CD14-positive monocyte (primary cell): Measurements from ENCODE around the gene SERPINB3. TPM values are rescaled to one million over a fixed set of nuclear protein-coding genes. Genes with fewer than 3 reads are reported as not detected.

Experiments
- DNase-seq, 3 donors: peaks; one replicate each; pipeline ENCODE4 v3.0.0-alpha.2; 2011 to 2022
- H2AFZ ChIP-seq: 2 replicates; pipeline ENCODE4 v1.6.0; 2012; ENCODE audit warnings: mild to moderate bottlenecking, low read depth, low read length, inconsistent platforms; ENCODE audit not compliant: insufficient read depth, poor library complexity, severe bottlenecking
- H3K27ac ChIP-seq, 2 donors: 1 replicate in 1 of 2; 2 replicates in 1 of 2; pipeline ENCODE4 v1.5.1; 2012 to 2013; ENCODE audit warnings: low read length in 2 of 2, control low read depth in 1 of 2, inconsistent platforms in 1 of 2, low read depth in 1 of 2, mild to moderate bottlenecking in 1 of 2
- H3K27me3 ChIP-seq, 2 donors: one replicate each; pipeline versions ENCODE4 v1.6.0 to v1.6.1; 2011 to 2013; ENCODE audit warnings: low read length in 2 of 2; ENCODE audit not compliant: control insufficient read depth in 2 of 2, insufficient read depth in 2 of 2
- H3K36me3 ChIP-seq, 2 donors: replicated peaks in 1 of 2; 1 replicate in 1 of 2; 2 replicates in 1 of 2; pipeline versions ENCODE4 v1.5.1 to v1.6.1; 2012 to 2013; ENCODE audit warnings: low read length in 2 of 2, control low read depth in 1 of 2, inconsistent platforms in 1 of 2, mild to moderate bottlenecking in 1 of 2; ENCODE audit not compliant: insufficient read depth in 2 of 2, control insufficient read depth in 1 of 2
- H3K4me1 ChIP-seq, 2 donors: 1 replicate in 1 of 2; 2 replicates in 1 of 2; pipeline versions ENCODE4 v1.5.1 to v1.6.1; 2012 to 2013; ENCODE audit warnings: low read length in 2 of 2, control low read depth in 1 of 2, inconsistent platforms in 1 of 2, mild to moderate bottlenecking in 1 of 2, moderate library complexity in 1 of 2; ENCODE audit not compliant: insufficient read depth in 2 of 2, control insufficient read depth in 1 of 2
- H3K4me2 ChIP-seq: replicated peaks from 2 replicates; pipeline ENCODE3; 2012; ENCODE audit warnings: low read length, moderate library complexity, mild to moderate bottlenecking; ENCODE audit not compliant: poor library complexity, severe bottlenecking; ENCODE audit errors: extremely low read depth
- H3K4me3 ChIP-seq, 3 experiments: fragments of 200-600 bp in 1 of 3; sonication (generic) in 1 of 3; replicated peaks in 1 of 3; 1 replicate in 2 of 3; 2 replicates in 1 of 3; pipeline ENCODE4 v1.5.1; 2011 to 2013; ENCODE audit warnings: low read length in 3 of 3, mild to moderate bottlenecking in 3 of 3, control low read depth in 2 of 3, low read depth in 2 of 3, inconsistent platforms in 1 of 3, moderate library complexity in 1 of 3
- H3K79me2 ChIP-seq: 2 replicates; pipeline ENCODE4 v1.6.0; 2012; ENCODE audit warnings: mild to moderate bottlenecking, control low read depth, inconsistent platforms, low read length, moderate library complexity; ENCODE audit not compliant: insufficient read depth
- H3K9ac ChIP-seq: 2 replicates; pipeline ENCODE4 v1.6.0; 2017; ENCODE audit warnings: low read length, mild to moderate bottlenecking; ENCODE audit not compliant: insufficient read depth, poor library complexity, severe bottlenecking
- H3K9me3 ChIP-seq, 2 donors: replicated peaks in 1 of 2; 1 replicate in 1 of 2; 2 replicates in 1 of 2; pipeline versions ENCODE4 v1.5.1 to v1.6.1; 2012 to 2013; ENCODE audit warnings: low read length in 2 of 2, control low read depth in 1 of 2; ENCODE audit not compliant: control insufficient read depth in 1 of 2, insufficient read depth in 1 of 2
- H4K20me1 ChIP-seq: 2 replicates; pipeline ENCODE4 v1.6.0; 2012; ENCODE audit warnings: mild to moderate bottlenecking, low read length, control low read depth, moderate library complexity; ENCODE audit not compliant: insufficient read depth
- H3K27ac Mint-ChIP-seq, 7 donors: one replicate each; pipeline ENCODE4 v1.8.0; 2020; ENCODE audit warnings: mild to moderate bottlenecking in 7 of 7, mixed read lengths in 7 of 7, moderate library complexity in 6 of 7, inconsistent platforms in 2 of 7
- H3K27me3 Mint-ChIP-seq, 3 donors: one replicate each; pipeline ENCODE4 v1.8.0; 2021 to 2022; ENCODE audit warnings: low read depth in 3 of 3, mild to moderate bottlenecking in 3 of 3, mixed read lengths in 3 of 3, moderate library complexity in 3 of 3, inconsistent platforms in 1 of 3
- H3K36me3 Mint-ChIP-seq, 2 donors: one replicate each; pipeline ENCODE4 v1.8.0; 2020; ENCODE audit warnings: mixed read lengths in 2 of 2, inconsistent platforms in 1 of 2, mild to moderate bottlenecking in 1 of 2
- H3K4me1 Mint-ChIP-seq: one replicate; pipeline ENCODE4 v1.8.0; 2020; ENCODE audit warnings: mild to moderate bottlenecking, mixed read lengths
- H3K4me3 Mint-ChIP-seq, 2 donors: one replicate each; pipeline ENCODE4 v1.8.0; 2020; ENCODE audit warnings: mild to moderate bottlenecking in 2 of 2, mixed read lengths in 2 of 2, moderate library complexity in 1 of 2
- H3K9me3 Mint-ChIP-seq, 7 donors: one replicate each; pipeline ENCODE4 v1.8.0; 2020 to 2022; ENCODE audit warnings: mixed read lengths in 7 of 7, mild to moderate bottlenecking in 6 of 7, moderate library complexity in 6 of 7, inconsistent platforms in 2 of 7
- WGBS: methylation state at CpG from one replicate; pipeline ENCODE4 v1.1.5; 2013; ENCODE audit warnings: missing lambda C conversion rate; ENCODE audit not compliant: insufficient coverage; 5-methylcytosine and 5-hydroxymethylcytosine counted together
- intact Hi-C, 2 donors: fragments of 100-400 bp; cut with micrococcal nuclease; formaldehyde crosslinking; loops; one replicate each; pipeline versions ENCODE4 v1.15.0 to v1.15.1; 2023
- polyA plus RNA-seq, 3 donors: library from polyadenylated mRNA; depleted of rRNA in 1 of 3; unstranded in 2 of 3; stranded (reverse) in 1 of 3; fragments of 300-500 nt in 2 of 3; fragments of >200 nt in 1 of 3; fragmentation: Illumina TruSeq in 2 of 3; gene quantifications; 1 replicate in 2 of 3; 2 replicates in 1 of 3; pipeline ENCODE4 v1.2.3, GENCODE V29; 2012 to 2021
- TF ChIP-seq, protein P1 (sequence below): fragments of 200-600 bp; IDR thresholded peaks from one replicate; pipeline ENCODE4 v1.8.0; 2022; ENCODE audit warnings: antibody characterized with exemption, mild to moderate bottlenecking

SERPINB3 gene
- polyA plus RNA-seq, 3 donors = not detected

GRCh38 chr18:63624863-63625262 is 36.8 kb downstream of the SERPINB3 start:
- 96% methylated on average over 2 of the region's 3 CpGs for WGBS
- Histone ChIP-seq H3K9ac (no peak overlapping the region), H2AFZ (no peak overlapping the region), H3K36me3 (no peaks in the 10 kb centered on the region), H3K4me2 (no peak overlapping the region), H3K79me2 (no peaks in the 10 kb centered on the region), H3K27ac (no peak overlapping the region), H3K4me1 (no peaks in the 10 kb centered on the region), H3K27me3 (no peaks in the 10 kb centered on the region), H3K9me3 (peaks cover 41 to 50% of the 10 kb centered on the region in 2 donors), H4K20me1 (no peaks in the 10 kb centered on the region), H3K4me3 (no peak overlapping the region)
- Mint-ChIP-seq H3K27ac (no peak overlapping the region), H3K36me3 (peaks cover 0 to 4% of the 10 kb centered on the region in 2 donors), H3K4me3 (no peak overlapping the region), H3K4me1 (no peaks in the 10 kb centered on the region), H3K27me3 (peaks cover 0 to 6% (median 1%) of the 10 kb centered on the region in 3 donors), H3K9me3 (peaks cover 35 to 54% (median 51%) of the 10 kb centered on the region in 7 donors)
- TF ChIP-seq, protein P1, sequence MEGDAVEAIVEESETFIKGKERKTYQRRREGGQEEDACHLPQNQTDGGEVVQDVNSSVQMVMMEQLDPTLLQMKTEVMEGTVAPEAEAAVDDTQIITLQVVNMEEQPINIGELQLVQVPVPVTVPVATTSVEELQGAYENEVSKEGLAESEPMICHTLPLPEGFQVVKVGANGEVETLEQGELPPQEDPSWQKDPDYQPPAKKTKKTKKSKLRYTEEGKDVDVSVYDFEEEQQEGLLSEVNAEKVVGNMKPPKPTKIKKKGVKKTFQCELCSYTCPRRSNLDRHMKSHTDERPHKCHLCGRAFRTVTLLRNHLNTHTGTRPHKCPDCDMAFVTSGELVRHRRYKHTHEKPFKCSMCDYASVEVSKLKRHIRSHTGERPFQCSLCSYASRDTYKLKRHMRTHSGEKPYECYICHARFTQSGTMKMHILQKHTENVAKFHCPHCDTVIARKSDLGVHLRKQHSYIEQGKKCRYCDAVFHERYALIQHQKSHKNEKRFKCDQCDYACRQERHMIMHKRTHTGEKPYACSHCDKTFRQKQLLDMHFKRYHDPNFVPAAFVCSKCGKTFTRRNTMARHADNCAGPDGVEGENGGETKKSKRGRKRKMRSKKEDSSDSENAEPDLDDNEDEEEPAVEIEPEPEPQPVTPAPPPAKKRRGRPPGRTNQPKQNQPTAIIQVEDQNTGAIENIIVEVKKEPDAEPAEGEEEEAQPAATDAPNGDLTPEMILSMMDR = no peak
- DNase-seq = no peak
- intact Hi-C loops = no loop called here

- no peaks in the 10 kb centered on the region for H3K4me1 Mint-ChIP-seq
- no peak overlapping the region for H2AFZ ChIP-seq
- H3K79me2 ChIP-seq = no peaks in the 10 kb centered on the region
These were observed 42.0 kb downstream of the SERPINB3 start for GRCh38 chr18:63619661-63620060.

More at GRCh38 chr18:63619661-63620060, 42.0 kb downstream of the SERPINB3 start:
- Histone ChIP-seq H4K20me1 (no peaks in the 10 kb centered on the region), H3K36me3 (no peaks in the 10 kb centered on the region), H3K9ac (no peak overlapping the region), H3K9me3 (peaks cover 14 to 16% of the 10 kb centered on the region in 2 donors), H3K27ac (no peak overlapping the region), H3K4me3 (no peak overlapping the region), H3K27me3 (no peaks in the 10 kb centered on the region), H3K4me1 (no peaks in the 10 kb centered on the region), H3K4me2 (no peak overlapping the region)
- Mint-ChIP-seq H3K36me3 (no peaks in the 10 kb centered on the region), H3K9me3 (peaks cover 11 to 24% (median 15%) of the 10 kb centered on the region in 7 donors), H3K27ac (no peak overlapping the region), H3K4me3 (no peak overlapping the region), H3K27me3 (peaks cover 0 to 1% (median 0%) of the 10 kb centered on the region in 3 donors)
- TF ChIP-seq, protein P1 = no peak
- intact Hi-C loops = no loop called here
- 94% methylated on average over 2 of the region's 3 CpGs for WGBS
- no peak for DNase-seq
